IPS DF 6.9 (cell line): Measurements from ENCODE around the gene FBXO34.

Experiments
- DNase-seq: peaks from one replicate; pipeline ENCODE4 v3.0.0-alpha.2; 2013; ENCODE audit warnings: low read depth, low spot score
- H3K27ac ChIP-seq: one replicate; pipeline ENCODE4 v1.5.1; 2013; ENCODE audit warnings: low read length, control low read depth
- H3K27me3 ChIP-seq: 2 replicates; pipeline ENCODE4 v1.6.1; 2013; ENCODE audit warnings: mild to moderate bottlenecking, low read length; ENCODE audit not compliant: control insufficient read depth, insufficient read depth
- H3K36me3 ChIP-seq: 2 replicates; pipeline ENCODE4 v1.6.1; 2013; ENCODE audit warnings: low read length; ENCODE audit not compliant: control insufficient read depth, insufficient read depth
- H3K4me1 ChIP-seq: 2 replicates; pipeline ENCODE4 v1.6.1; 2013; ENCODE audit warnings: low read length; ENCODE audit not compliant: control insufficient read depth, insufficient read depth
- H3K4me3 ChIP-seq: 2 replicates; pipeline ENCODE4 v1.5.1; 2013; ENCODE audit warnings: mild to moderate bottlenecking, low read length
- H3K9me3 ChIP-seq: 2 replicates; pipeline ENCODE4 v1.6.1; 2013; ENCODE audit warnings: low read length, inconsistent platforms; ENCODE audit not compliant: control insufficient read depth, insufficient read depth
- WGBS: extraction: QIAGEN DNeasy Blood & Tissue Kit; methylation state at CpG from one replicate; pipeline ENCODE4 v1.1.7; 2013; ENCODE audit warnings: mixed read lengths, missing lambda C conversion rate; ENCODE audit not compliant: insufficient read length, insufficient coverage; 5-methylcytosine and 5-hydroxymethylcytosine counted together

The FBXO34 gene

DNA sequence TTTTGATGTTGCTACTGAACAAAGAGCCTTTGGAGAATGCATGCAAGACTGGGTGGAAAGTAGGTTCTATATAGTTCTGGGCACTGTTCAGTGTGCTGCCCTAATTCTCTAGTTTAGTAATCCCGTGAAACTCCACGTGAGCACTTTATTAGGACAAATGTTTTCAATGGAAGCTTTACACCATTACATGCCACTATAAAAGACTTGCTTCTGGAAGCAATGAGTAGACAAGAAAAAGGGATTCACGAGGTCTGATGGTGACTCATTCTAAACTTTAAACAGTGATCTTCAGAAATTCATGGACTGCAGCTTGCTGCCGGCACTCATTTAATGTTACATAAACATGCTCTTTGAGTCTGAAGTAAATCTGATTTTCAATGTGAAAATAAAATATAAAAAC, 118.1 kb downstream of the FBXO34 start:
- no peaks in the 10 kb centered on the region for H3K9me3 ChIP-seq
- no peak overlapping the region for H3K4me3 ChIP-seq
- no peaks in the 10 kb centered on the region; the same call in 1 of the 2 replicates for H3K36me3 ChIP-seq
- no peak for DNase-seq
- WGBS, result no CpG with 5 or more reads among the region's 4 CpGs
- no peaks in the 10 kb centered on the region for H3K27me3 ChIP-seq
- no peak overlapping the region for H3K27ac ChIP-seq
- no peaks in the 10 kb centered on the region for H3K4me1 ChIP-seq

DNA sequence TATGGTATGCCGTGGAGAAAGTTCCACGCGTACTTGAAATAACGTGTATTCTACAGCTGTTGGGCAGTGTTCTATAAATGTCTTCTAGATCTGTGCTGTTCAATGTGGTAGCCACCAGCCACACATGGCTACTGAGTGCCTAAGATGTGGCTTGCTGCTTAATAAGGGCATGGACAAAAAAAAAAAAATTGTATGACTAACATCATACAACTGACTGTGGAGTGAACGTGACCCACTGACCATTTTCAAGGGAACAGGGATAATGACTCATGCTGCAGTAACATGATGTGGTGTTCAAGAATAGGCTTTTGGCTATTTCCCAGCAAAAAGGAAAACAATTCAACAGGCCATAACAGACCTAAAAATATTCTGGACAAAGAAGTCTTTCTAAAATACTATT, 127.5 kb downstream of the FBXO34 start:
- no peak overlapping the region for H3K4me3 ChIP-seq
- no CpG with 5 or more reads among the region's 5 CpGs for WGBS
- no peak for DNase-seq
- no peaks in the 10 kb centered on the region for H3K36me3 ChIP-seq
- H3K27me3 ChIP-seq, result no peaks in the 10 kb centered on the region
- H3K27ac ChIP-seq, result no peak overlapping the region
- no peaks in the 10 kb centered on the region for H3K4me1 ChIP-seq
- no peaks in the 10 kb centered on the region for H3K9me3 ChIP-seq

GRCh38 chr14:55399183-55399582, 128.0 kb downstream of the FBXO34 start:
- no CpG with 5 or more reads among the region's 1 CpG for WGBS

DNA sequence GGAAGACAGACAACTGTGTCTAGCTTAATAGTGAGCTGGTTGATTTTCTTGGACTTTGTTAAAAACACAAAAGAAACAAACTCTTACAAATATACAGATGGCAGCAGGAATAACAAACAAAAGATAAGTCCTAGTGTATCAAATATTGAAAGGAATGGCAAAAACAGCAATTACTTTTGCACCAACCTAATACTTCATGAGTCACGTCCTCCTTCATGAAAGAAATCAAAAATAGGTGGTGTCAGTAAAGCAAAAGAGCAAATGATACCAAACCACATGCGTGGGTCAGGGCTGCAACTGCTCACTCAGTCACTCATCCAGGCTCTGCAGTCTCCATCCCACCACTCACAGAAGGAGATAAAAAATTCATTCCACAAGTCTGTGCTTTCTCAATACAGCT, 128.6 kb downstream of the FBXO34 start:
- Histone ChIP-seq H3K4me3 (no peak overlapping the region), H3K27me3 (no peaks in the 10 kb centered on the region), H3K4me1 (no peaks in the 10 kb centered on the region), H3K27ac (no peak overlapping the region), H3K9me3 (no peaks in the 10 kb centered on the region), H3K36me3 (no peaks in the 10 kb centered on the region)
- no peak for DNase-seq
- WGBS, result no CpG with 5 or more reads among the region's 2 CpGs

More at GRCh38 chr14:55399183-55399582, 128.0 kb downstream of the FBXO34 start:
- Histone ChIP-seq H3K4me1 (no peaks in the 10 kb centered on the region), H3K36me3 (no peaks in the 10 kb centered on the region), H3K27me3 (no peaks in the 10 kb centered on the region), H3K27ac (no peak overlapping the region), H3K9me3 (no peaks in the 10 kb centered on the region), H3K4me3 (no peak overlapping the region)
- no peak for DNase-seq

- Histone ChIP-seq H3K9me3 (no peaks in the 10 kb centered on the region), H3K4me3 (no peak overlapping the region), H3K27ac (no peak overlapping the region), H3K27me3 (no peaks in the 10 kb centered on the region), H3K36me3 (no peaks in the 10 kb centered on the region), H3K4me1 (no peaks in the 10 kb centered on the region)
- DNase-seq, result no peak
- no CpG with 5 or more reads among the region's 6 CpGs for WGBS
These were observed 130.5 kb downstream of the FBXO34 start for GRCh38 chr14:55401751-55402150.
